Measurements from ENCODE around the gene PSME1.

Gene PSME1

DNA sequence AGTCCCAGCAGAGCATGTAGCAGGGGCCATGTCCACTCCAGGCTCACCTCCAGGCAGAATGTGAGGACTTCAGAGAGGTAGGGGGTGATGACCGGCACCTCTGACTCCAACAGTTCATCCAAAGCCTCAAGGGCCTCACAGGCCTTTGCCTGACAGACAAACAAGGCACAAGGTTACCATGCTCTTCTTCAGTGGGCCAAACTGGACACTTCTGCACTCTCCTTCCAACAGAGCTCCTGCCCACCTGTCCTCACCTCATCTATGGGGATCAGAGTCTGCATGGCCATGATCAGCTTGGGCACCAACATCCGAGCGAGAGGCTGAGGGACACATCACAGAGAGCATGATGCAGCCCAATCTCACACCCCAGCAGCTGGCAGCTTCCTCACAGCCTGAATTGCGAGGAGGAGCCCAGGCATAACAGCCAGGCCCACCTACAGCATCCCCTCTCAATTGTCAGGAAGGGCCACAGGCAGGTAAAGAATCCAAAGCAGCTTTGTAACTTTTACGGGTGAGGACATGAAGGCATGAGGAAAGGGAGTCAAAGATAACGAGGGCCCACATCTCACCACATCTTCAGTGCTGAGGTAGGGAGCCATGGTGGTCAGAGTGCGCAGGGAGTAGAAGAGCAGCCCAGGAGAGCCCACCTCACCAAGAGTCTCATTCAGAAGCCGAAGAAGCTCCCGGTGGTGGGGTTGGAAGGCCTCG is 51.0 kb downstream of the PSME1 start:
- CTCF ChIA-PET: interaction anchor here (1.0 to 4.4 kb wide), 4 partner anchors 26 to 121 kb away, joined by 3 to 35 read pairs (median 5); partner anchors contain the start of genes CIDEB and IRF9
- POLR2A ChIA-PET: interaction anchor here (0.9 to 1.6 kb wide), 2 partner anchors 14 to 22 kb away, joined by 3 to 4 read pairs; no protein-coding TSS in a partner anchor
- no peak for TF ChIP-seq CTCF (IDR thresholded peaks at IDR 0.05; ENCODE audit: control extremely low read depth, extremely low read depth, low read depth, missing control alignments)
- no peak for DNase-seq (ENCODE audit: extremely low spot score)

DNA sequence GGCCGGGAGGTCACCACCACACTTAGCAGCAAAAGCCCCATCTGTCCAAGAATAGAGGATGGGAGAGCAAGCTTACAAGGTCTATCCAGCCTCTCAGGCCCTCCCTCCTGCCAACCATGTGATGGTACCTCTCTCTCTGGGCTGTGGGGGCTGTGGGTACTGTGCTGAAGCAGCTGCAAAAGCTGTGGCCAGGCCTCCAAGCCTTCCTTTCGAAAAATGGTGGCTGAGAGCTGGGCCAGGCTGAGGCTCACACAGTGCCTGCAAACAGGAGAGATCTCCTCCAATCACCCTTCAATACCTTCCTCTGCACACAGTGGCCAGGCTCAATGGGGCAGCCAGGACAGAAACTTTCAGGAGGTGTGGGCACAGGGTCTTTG is 51.5 kb downstream of the PSME1 start:
- DNase-seq (ENCODE audit: extremely low spot score): no peak
- ChIA-PET POLR2A (interaction anchor here (0.9 to 1.6 kb wide), 2 partner anchors 14 to 22 kb away, joined by 3 to 4 read pairs; no protein-coding TSS in a partner anchor), CTCF (interaction anchor here (0.9 to 4.4 kb wide), 5 partner anchors 26 to 120 kb away, joined by 3 to 35 read pairs (median 4); partner anchors contain the start of genes CHMP4A, CIDEB and IRF9)
- TF ChIP-seq CTCF (IDR thresholded peaks at IDR 0.05; ENCODE audit: control extremely low read depth, extremely low read depth, low read depth, missing control alignments): no peak
